Measurements from ENCODE around the gene ABCC9.

The ABCC9 gene

GRCh38 chr12:21895651-21896050 is 45.6 kb downstream of the ABCC9 start:
- Mint-ChIP-seq H3K4me1 (peaks cover 55% of the 10 kb centered on the region), H3K27ac (peak overlapping the region; percentile 74 to 82 (median 74)), H3K4me3 (peak overlapping the region in 1 of 3 experiments; percentile 11), H3K9me3 (peaks cover 10% of the 10 kb centered on the region), H3K27me3 (ENCODE audit: low read depth) (no peaks in the 10 kb centered on the region), H3K36me3 (ENCODE audit: low read depth) (peaks cover 12% of the 10 kb centered on the region)
- TF ChIP-seq CTCF (IDR thresholded peaks at IDR 0.05; ENCODE audit: unreplicated experiment in 3 of 3): no peak

DNA sequence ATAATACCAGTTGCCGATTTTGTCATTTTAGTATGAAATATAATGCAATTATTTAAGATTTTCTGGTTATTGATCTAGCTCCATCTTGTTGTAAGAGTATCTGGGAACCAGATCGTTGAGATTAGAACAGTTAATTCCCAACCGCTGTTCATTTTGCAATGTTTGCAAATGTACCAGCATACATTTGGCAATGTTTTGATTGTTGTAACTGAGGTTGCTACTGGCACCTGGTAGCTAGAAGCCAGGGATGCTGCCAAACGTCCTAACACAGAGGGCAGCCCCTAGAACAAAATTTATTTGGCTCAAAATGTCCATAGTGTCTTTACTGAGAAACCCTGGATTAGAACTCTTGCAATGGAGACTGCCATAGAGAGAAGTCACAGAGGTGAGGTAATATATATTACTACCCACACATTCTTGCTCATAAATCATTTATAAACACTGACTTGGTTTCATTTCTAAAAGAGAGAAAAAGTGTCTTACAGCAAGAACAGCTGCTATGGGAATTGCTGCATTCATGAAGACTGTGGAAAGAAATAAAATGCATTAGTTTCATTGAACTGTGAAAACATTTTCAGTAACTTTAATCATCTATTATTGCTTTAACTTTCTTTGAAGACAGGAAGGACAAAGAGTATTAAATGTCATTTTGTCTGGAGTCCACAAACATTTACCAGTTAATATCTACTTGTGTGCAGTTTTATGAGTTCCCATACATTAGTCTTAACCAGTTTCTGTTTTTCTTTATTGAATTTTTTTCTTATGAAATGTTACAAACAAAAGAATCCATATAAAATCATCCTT is 46.2 kb downstream of the ABCC9 start:
- TF ChIP-seq CTCF (IDR thresholded peaks at IDR 0.05; ENCODE audit: unreplicated experiment in 3 of 3): no peak

GRCh38 chr12:21893924-21894323 is 47.3 kb downstream of the ABCC9 start:
- Mint-ChIP-seq H3K4me3 (no peak overlapping the region), H3K9me3 (peaks cover 7% of the 10 kb centered on the region), H3K27me3 (ENCODE audit: low read depth) (no peaks in the 10 kb centered on the region), H3K4me1 (peaks cover 55% of the 10 kb centered on the region), H3K27ac (peak overlapping the region; percentile 66 to 82 (median 68)), H3K36me3 (ENCODE audit: low read depth) (peaks cover 7% of the 10 kb centered on the region)
- no peak for TF ChIP-seq CTCF (IDR thresholded peaks at IDR 0.05; ENCODE audit: unreplicated experiment in 3 of 3)

More for the DNA sequence above, 46.2 kb downstream of the ABCC9 start:
- no peak overlapping the region for H3K4me3 Mint-ChIP-seq
- peaks cover 7% of the 10 kb centered on the region for H3K36me3 Mint-ChIP-seq (ENCODE audit: low read depth)
- no peaks in the 10 kb centered on the region for H3K27me3 Mint-ChIP-seq (ENCODE audit: low read depth)
- H3K9me3 Mint-ChIP-seq: peaks cover 7% of the 10 kb centered on the region
- H3K4me1 Mint-ChIP-seq: peaks cover 55% of the 10 kb centered on the region
- H3K27ac Mint-ChIP-seq: peak overlapping the region; percentile 66 to 82 (median 68)

DNA sequence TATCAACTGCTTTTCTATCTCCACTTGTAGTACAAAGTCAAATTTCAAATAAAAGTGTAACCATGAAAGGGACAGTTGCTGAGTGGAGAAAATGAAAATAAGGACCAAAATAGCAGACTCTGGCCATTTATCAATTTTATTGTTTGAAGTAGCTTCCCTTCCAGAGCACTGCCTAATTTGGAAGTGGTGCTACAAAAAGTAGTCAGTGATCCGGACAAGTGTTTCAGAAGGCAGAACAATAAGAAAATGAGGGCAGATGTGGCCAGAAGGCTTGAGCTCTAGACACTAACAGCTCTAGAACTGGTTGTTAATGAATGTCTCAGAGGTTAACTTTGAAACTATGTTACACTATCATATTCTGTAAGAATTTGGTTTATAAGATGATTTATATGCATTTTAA is 48.9 kb downstream of the ABCC9 start:
- TF ChIP-seq CTCF (IDR thresholded peaks at IDR 0.05; ENCODE audit: unreplicated experiment in 3 of 3): no peak
- H3K36me3 Mint-ChIP-seq (ENCODE audit: low read depth): peaks cover 4% of the 10 kb centered on the region
- no peak overlapping the region for H3K4me3 Mint-ChIP-seq
- peaks cover 4% of the 10 kb centered on the region for H3K9me3 Mint-ChIP-seq
- H3K27ac Mint-ChIP-seq: peak overlapping the region; percentile 26 to 66 (median 61)
- H3K4me1 Mint-ChIP-seq: peaks cover 47% of the 10 kb centered on the region
- H3K27me3 Mint-ChIP-seq (ENCODE audit: low read depth): no peaks in the 10 kb centered on the region

DNA sequence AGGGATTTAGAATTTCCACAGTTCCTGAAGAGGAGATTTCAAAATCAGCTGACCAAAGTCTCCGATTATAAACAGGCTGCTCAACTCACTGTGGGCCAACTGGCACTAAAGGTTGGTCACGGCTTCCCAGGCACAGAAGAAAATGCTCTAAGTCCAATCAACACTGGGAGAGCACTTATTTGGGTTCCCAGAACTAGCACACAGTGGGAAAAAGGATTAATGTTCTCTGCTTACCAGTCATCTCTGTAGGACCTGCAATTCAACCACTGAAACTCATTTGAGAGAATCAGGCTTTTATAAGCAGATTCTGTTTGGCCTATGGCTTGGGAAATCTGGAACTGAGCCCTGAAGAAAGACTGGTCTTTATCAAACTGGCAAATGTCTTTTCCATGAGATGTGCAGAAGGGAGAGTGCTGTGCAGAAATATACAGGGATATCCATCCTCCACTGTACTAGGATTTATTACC is 49.4 kb downstream of the ABCC9 start:
- TF ChIP-seq CTCF (IDR thresholded peaks at IDR 0.05; ENCODE audit: unreplicated experiment in 3 of 3): no peak
- H3K9me3 Mint-ChIP-seq: no peaks in the 10 kb centered on the region
- H3K4me3 Mint-ChIP-seq: no peak overlapping the region
- H3K36me3 Mint-ChIP-seq (ENCODE audit: low read depth): no peaks in the 10 kb centered on the region
- peaks cover 48% of the 10 kb centered on the region for H3K4me1 Mint-ChIP-seq
- H3K27me3 Mint-ChIP-seq (ENCODE audit: low read depth): no peaks in the 10 kb centered on the region
- peak overlapping the region; percentile 50 to 66 (median 61) for H3K27ac Mint-ChIP-seq
